ENCODE data around the gene TMUB1. TPM values are rescaled to one million over a fixed set of nuclear protein-coding genes. Genes with fewer than 3 reads are reported as not detected.

TMUB1 gene
- total and polyA plus RNA-seq, 4 donors: 32.8 to 104 (median 46.6) TPM

DNA sequence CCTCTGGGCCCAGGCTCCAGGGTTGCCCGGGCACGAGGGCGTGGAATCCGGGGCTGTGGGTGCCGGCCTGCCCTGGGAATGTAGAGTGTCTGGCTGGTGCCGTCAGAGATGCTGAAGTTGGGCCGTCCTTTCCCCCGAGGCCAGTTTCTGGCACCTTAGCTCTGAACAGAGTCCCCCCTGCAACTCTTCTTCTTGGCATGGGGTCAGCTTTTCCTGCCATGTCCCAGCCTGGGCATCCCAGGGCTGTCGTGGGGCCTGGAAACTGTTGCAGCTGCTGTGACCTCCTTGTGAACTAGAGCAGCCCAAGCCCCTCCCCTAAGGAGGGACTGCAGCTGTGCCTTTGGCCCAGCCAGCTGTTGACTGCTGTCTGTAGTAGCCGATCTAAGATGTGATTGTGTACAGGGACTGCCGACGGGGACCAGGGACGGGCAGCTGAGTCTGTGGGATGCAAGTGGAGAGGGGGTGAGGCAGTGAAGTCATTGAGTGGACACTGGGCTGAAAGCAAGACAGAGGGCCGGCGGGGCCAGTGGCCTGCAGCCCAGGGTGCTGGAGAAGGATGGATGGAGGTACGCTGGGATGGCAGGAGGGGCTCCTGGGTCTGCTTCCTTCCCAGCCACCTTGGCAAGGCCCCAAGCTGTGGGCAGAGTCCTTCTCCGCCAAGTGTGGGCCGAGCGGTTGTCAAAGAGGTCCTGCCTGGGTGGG is 48.5 kb upstream of the TMUB1 start:
- ATAC-seq (ENCODE audit: insufficient read depth, low FRiP score): no peak
- TF ChIP-seq, protein P1, sequence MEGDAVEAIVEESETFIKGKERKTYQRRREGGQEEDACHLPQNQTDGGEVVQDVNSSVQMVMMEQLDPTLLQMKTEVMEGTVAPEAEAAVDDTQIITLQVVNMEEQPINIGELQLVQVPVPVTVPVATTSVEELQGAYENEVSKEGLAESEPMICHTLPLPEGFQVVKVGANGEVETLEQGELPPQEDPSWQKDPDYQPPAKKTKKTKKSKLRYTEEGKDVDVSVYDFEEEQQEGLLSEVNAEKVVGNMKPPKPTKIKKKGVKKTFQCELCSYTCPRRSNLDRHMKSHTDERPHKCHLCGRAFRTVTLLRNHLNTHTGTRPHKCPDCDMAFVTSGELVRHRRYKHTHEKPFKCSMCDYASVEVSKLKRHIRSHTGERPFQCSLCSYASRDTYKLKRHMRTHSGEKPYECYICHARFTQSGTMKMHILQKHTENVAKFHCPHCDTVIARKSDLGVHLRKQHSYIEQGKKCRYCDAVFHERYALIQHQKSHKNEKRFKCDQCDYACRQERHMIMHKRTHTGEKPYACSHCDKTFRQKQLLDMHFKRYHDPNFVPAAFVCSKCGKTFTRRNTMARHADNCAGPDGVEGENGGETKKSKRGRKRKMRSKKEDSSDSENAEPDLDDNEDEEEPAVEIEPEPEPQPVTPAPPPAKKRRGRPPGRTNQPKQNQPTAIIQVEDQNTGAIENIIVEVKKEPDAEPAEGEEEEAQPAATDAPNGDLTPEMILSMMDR (IDR thresholded peaks at IDR 0.05; ENCODE audit: control extremely low read depth, extremely low read depth): no peak
- peaks cover 0 to 14% (median 0%) of the 10 kb centered on the region in 5 donors for H3K4me1 ChIP-seq (ENCODE audit: control insufficient read depth in 5 of 5, insufficient read depth in 5 of 5, low read length in 5 of 5)
- no peak overlapping the region for H3K27ac ChIP-seq (ENCODE audit: low read depth in 1 of 2, low read length in 1 of 2)
- peaks cover 0 to 90% (median 35%) of the 10 kb centered on the region in 4 donors for H3K36me3 ChIP-seq (ENCODE audit: control insufficient read depth in 4 of 4, insufficient read depth in 4 of 4, low read length in 4 of 4)
- no peaks in the 10 kb centered on the region for H3K27me3 ChIP-seq (ENCODE audit: control insufficient read depth in 3 of 3, insufficient read depth in 3 of 3, low read length in 2 of 3)
- no peak overlapping the region for H3K9ac ChIP-seq (ENCODE audit: insufficient read depth in 1 of 2, low read length in 2 of 2)
- H3K9me3 ChIP-seq (ENCODE audit: control insufficient read depth in 4 of 4, insufficient read depth in 3 of 4, low read length in 3 of 4): peaks cover 0 to 4% (median 0%) of the 10 kb centered on the region in 4 donors
- peak; percentile 89 to 93 (median 91) for DNase-seq
- no peak overlapping the region for H3K4me3 ChIP-seq
- 79 to 81% methylated on average over 19 of the region's 19 CpGs for WGBS, 2 donors

DNA sequence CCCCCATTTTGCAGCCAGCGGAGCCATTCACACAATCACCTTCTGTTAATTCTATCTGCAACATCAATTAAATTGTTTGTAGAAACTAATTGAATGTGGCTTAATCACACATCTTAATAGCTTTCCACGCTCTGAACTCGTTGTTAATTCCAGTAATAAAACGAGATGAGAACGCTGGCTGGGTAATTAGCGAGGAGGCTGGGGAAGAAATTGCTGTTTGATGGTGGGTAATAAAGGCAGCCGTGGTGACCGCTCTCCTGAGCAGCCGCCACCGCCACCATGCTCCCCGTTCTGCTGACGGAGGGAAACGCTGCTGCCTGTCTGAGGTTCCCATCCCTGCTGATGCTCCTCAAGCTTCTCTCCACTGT is 47.9 kb upstream of the TMUB1 start:
- H3K4me1 ChIP-seq (ENCODE audit: control insufficient read depth in 5 of 5, insufficient read depth in 5 of 5, low read length in 5 of 5): peaks cover 0 to 14% (median 0%) of the 10 kb centered on the region in 5 donors
- DNase-seq: no peak
- ATAC-seq (ENCODE audit: insufficient read depth, low FRiP score): no peak
- TF ChIP-seq, protein P1 (IDR thresholded peaks at IDR 0.05; ENCODE audit: control extremely low read depth, extremely low read depth): no peak
- no peaks in the 10 kb centered on the region for H3K27me3 ChIP-seq (ENCODE audit: control insufficient read depth in 3 of 3, insufficient read depth in 3 of 3, low read length in 2 of 3)
- no peak overlapping the region for H3K4me3 ChIP-seq
- WGBS, 2 donors: 92% methylated on average over 13 of the region's 13 CpGs
- no peak overlapping the region for H3K9ac ChIP-seq (ENCODE audit: insufficient read depth in 1 of 2, low read length in 2 of 2)
- H3K9me3 ChIP-seq (ENCODE audit: control insufficient read depth in 4 of 4, insufficient read depth in 3 of 4, low read length in 3 of 4): peaks cover 0 to 4% (median 0%) of the 10 kb centered on the region in 4 donors
- H3K27ac ChIP-seq (ENCODE audit: low read depth in 1 of 2, low read length in 1 of 2): no peak overlapping the region
- H3K36me3 ChIP-seq (ENCODE audit: control insufficient read depth in 4 of 4, insufficient read depth in 4 of 4, low read length in 4 of 4): peaks cover 0 to 89% (median 32%) of the 10 kb centered on the region in 4 donors

DNA sequence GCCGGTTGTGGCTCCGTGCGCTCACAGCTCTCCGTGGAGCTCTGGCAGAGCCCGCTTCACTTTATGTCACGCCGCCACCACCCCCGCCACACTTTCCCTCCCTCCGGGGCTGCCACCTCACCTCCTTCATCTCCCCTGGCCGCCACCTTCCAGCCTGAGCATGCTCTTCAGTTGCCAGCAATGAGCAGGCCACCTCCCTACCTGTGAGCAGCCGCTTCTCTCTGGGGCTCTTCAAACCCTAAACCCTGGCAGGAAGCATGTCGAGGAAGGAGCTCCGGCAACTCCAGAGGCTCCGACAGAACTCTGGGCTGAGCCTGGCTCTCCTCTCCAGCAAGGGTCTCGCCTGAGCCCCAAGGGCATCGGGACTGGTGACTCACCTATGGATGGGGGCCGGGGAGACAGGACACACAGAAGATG is 47.5 kb upstream of the TMUB1 start:
- DNase-seq: no peak
- H3K27me3 ChIP-seq (ENCODE audit: control insufficient read depth in 3 of 3, insufficient read depth in 3 of 3, low read length in 2 of 3): no peaks in the 10 kb centered on the region

More for the DNA sequence above, 47.5 kb upstream of the TMUB1 start:
- H3K4me1 ChIP-seq (ENCODE audit: control insufficient read depth in 5 of 5, insufficient read depth in 5 of 5, low read length in 5 of 5): peaks cover 0 to 14% (median 2%) of the 10 kb centered on the region in 5 donors
- H3K27ac ChIP-seq (ENCODE audit: low read depth in 1 of 2, low read length in 1 of 2): no peak overlapping the region
- WGBS, 2 donors: 94% methylated on average over 17 of the region's 17 CpGs
- H3K4me3 ChIP-seq: no peak overlapping the region
- peaks cover 0 to 4% (median 0%) of the 10 kb centered on the region in 4 donors for H3K9me3 ChIP-seq (ENCODE audit: control insufficient read depth in 4 of 4, insufficient read depth in 3 of 4, low read length in 3 of 4)
- no peak overlapping the region for H3K9ac ChIP-seq (ENCODE audit: insufficient read depth in 1 of 2, low read length in 2 of 2)
- peaks cover 0 to 84% (median 30%) of the 10 kb centered on the region in 4 donors for H3K36me3 ChIP-seq (ENCODE audit: control insufficient read depth in 4 of 4, insufficient read depth in 4 of 4, low read length in 4 of 4)
- ATAC-seq (ENCODE audit: insufficient read depth, low FRiP score): no peak
- TF ChIP-seq, protein P1 (IDR thresholded peaks at IDR 0.05; ENCODE audit: control extremely low read depth, extremely low read depth): no peak

Data from lung (tissue), 12 donors.